ENCODE measurements around the gene ENTR1.

ENTR1 gene

GRCh38 chr9:136361047-136361753, 49.2 kb downstream of the ENTR1 start:
- H3K4me1 ChIP-seq (ENCODE audit: control insufficient read depth, insufficient read depth, low read length), result peaks cover 14% of the 10 kb centered on the region
- H3K9me3 ChIP-seq (replicated peaks; ENCODE audit: low read length), result no peaks in the 10 kb centered on the region
- no peaks in the 10 kb centered on the region for H3K27me3 ChIP-seq (ENCODE audit: control insufficient read depth, insufficient read depth, low read length)
- no peak overlapping the region for H3K4me3 ChIP-seq (ENCODE audit: low read length)
- H3K36me3 ChIP-seq (ENCODE audit: insufficient read depth, low read length), result peaks cover 15% of the 10 kb centered on the region
- no peak overlapping the region for H3K4me2 ChIP-seq (ENCODE audit: low read length)
- H3K9ac ChIP-seq (ENCODE audit: low read depth, low read length), result no peak overlapping the region

- no peak overlapping the region for H3K9ac ChIP-seq (ENCODE audit: low read depth, low read length)
- no peaks in the 10 kb centered on the region for H3K27me3 ChIP-seq (ENCODE audit: control insufficient read depth, insufficient read depth, low read length)
- H3K4me1 ChIP-seq (ENCODE audit: control insufficient read depth, insufficient read depth, low read length), result peaks cover 21% of the 10 kb centered on the region
- no peaks in the 10 kb centered on the region for H3K9me3 ChIP-seq (replicated peaks; ENCODE audit: low read length)
- no peak overlapping the region for H3K4me2 ChIP-seq (ENCODE audit: low read length)
- H3K4me3 ChIP-seq (ENCODE audit: low read length), result no peak overlapping the region
- H3K36me3 ChIP-seq (ENCODE audit: insufficient read depth, low read length), result peaks cover 19% of the 10 kb centered on the region
These were observed 50.4 kb downstream of the ENTR1 start for GRCh38 chr9:136359774-136360718.

- Histone ChIP-seq H3K36me3 (ENCODE audit: insufficient read depth, low read length) (peaks cover 19% of the 10 kb centered on the region), H3K4me1 (ENCODE audit: control insufficient read depth, insufficient read depth, low read length) (peaks cover 27% of the 10 kb centered on the region), H3K27me3 (ENCODE audit: control insufficient read depth, insufficient read depth, low read length) (no peaks in the 10 kb centered on the region), H3K4me3 (ENCODE audit: low read length) (no peak overlapping the region), H3K4me2 (ENCODE audit: low read length) (no peak overlapping the region), H3K9me3 (replicated peaks; ENCODE audit: low read length) (no peaks in the 10 kb centered on the region), H3K9ac (ENCODE audit: low read depth, low read length) (no peak overlapping the region)
These were observed 51.5 kb downstream of the ENTR1 start for GRCh38 chr9:136358888-136359287.

GRCh38 chr9:136358016-136358415, 52.4 kb downstream of the ENTR1 start:
- H3K4me2 ChIP-seq (ENCODE audit: low read length), result no peak overlapping the region
- no peaks in the 10 kb centered on the region for H3K27me3 ChIP-seq (ENCODE audit: control insufficient read depth, insufficient read depth, low read length)
- H3K4me1 ChIP-seq (ENCODE audit: control insufficient read depth, insufficient read depth, low read length), result peaks cover 25% of the 10 kb centered on the region
- no peak overlapping the region for H3K9ac ChIP-seq (ENCODE audit: low read depth, low read length)
- no peaks in the 10 kb centered on the region for H3K9me3 ChIP-seq (replicated peaks; ENCODE audit: low read length)
- no peak overlapping the region for H3K4me3 ChIP-seq (ENCODE audit: low read length)
- H3K36me3 ChIP-seq (ENCODE audit: insufficient read depth, low read length), result peaks cover 19% of the 10 kb centered on the region

- H3K4me1 ChIP-seq (ENCODE audit: control insufficient read depth, insufficient read depth, low read length), result peaks cover 18% of the 10 kb centered on the region
These were observed 53.1 kb downstream of the ENTR1 start for GRCh38 chr9:136357202-136357725.

GRCh38 chr9:136355616-136356557, 54.5 kb downstream of the ENTR1 start:
- Histone ChIP-seq H3K9ac (ENCODE audit: low read depth, low read length) (no peak overlapping the region), H3K4me3 (ENCODE audit: low read length) (no peak overlapping the region), H3K36me3 (ENCODE audit: insufficient read depth, low read length) (peaks cover 19% of the 10 kb centered on the region), H3K27me3 (ENCODE audit: control insufficient read depth, insufficient read depth, low read length) (no peaks in the 10 kb centered on the region), H3K4me1 (ENCODE audit: control insufficient read depth, insufficient read depth, low read length) (peaks cover 25% of the 10 kb centered on the region), H3K9me3 (replicated peaks; ENCODE audit: low read length) (no peaks in the 10 kb centered on the region), H3K4me2 (ENCODE audit: low read length) (no peak overlapping the region)

More at GRCh38 chr9:136357202-136357725, 53.1 kb downstream of the ENTR1 start:
- H3K9me3 ChIP-seq (replicated peaks; ENCODE audit: low read length), result no peaks in the 10 kb centered on the region
- H3K36me3 ChIP-seq (ENCODE audit: insufficient read depth, low read length), result peaks cover 19% of the 10 kb centered on the region
- no peak overlapping the region for H3K4me3 ChIP-seq (ENCODE audit: low read length)
- no peak overlapping the region for H3K4me2 ChIP-seq (ENCODE audit: low read length)
- no peaks in the 10 kb centered on the region for H3K27me3 ChIP-seq (ENCODE audit: control insufficient read depth, insufficient read depth, low read length)
- H3K9ac ChIP-seq (ENCODE audit: low read depth, low read length), result no peak overlapping the region

- Histone ChIP-seq H3K9me3 (replicated peaks; ENCODE audit: low read length) (no peaks in the 10 kb centered on the region), H3K27me3 (ENCODE audit: control insufficient read depth, insufficient read depth, low read length) (no peaks in the 10 kb centered on the region), H3K4me1 (ENCODE audit: control insufficient read depth, insufficient read depth, low read length) (peaks cover 25% of the 10 kb centered on the region), H3K4me2 (ENCODE audit: low read length) (no peak overlapping the region), H3K36me3 (ENCODE audit: insufficient read depth, low read length) (peaks cover 23% of the 10 kb centered on the region), H3K4me3 (ENCODE audit: low read length) (no peak overlapping the region), H3K9ac (ENCODE audit: low read depth, low read length) (no peak overlapping the region)
These were observed 55.8 kb downstream of the ENTR1 start for GRCh38 chr9:136354592-136355085.

- Histone ChIP-seq H3K4me3 (ENCODE audit: low read length) (no peak overlapping the region), H3K9me3 (replicated peaks; ENCODE audit: low read length) (no peaks in the 10 kb centered on the region), H3K4me2 (ENCODE audit: low read length) (no peak overlapping the region), H3K36me3 (ENCODE audit: insufficient read depth, low read length) (peaks cover 24% of the 10 kb centered on the region), H3K27me3 (ENCODE audit: control insufficient read depth, insufficient read depth, low read length) (no peaks in the 10 kb centered on the region), H3K9ac (ENCODE audit: low read depth, low read length) (no peak overlapping the region), H3K4me1 (ENCODE audit: control insufficient read depth, insufficient read depth, low read length) (peaks cover 25% of the 10 kb centered on the region)
These were observed 56.5 kb downstream of the ENTR1 start for GRCh38 chr9:136353757-136354488.

GRCh38 chr9:136353088-136353487, 57.3 kb downstream of the ENTR1 start:
- H3K27me3 ChIP-seq (ENCODE audit: control insufficient read depth, insufficient read depth, low read length), result no peaks in the 10 kb centered on the region
- H3K4me3 ChIP-seq (ENCODE audit: low read length), result no peak overlapping the region
- peaks cover 27% of the 10 kb centered on the region for H3K4me1 ChIP-seq (ENCODE audit: control insufficient read depth, insufficient read depth, low read length)
- peaks cover 17% of the 10 kb centered on the region for H3K36me3 ChIP-seq (ENCODE audit: insufficient read depth, low read length)
- H3K9me3 ChIP-seq (replicated peaks; ENCODE audit: low read length), result no peaks in the 10 kb centered on the region
- H3K4me2 ChIP-seq (ENCODE audit: low read length), result no peak overlapping the region
- H3K9ac ChIP-seq (ENCODE audit: low read depth, low read length), result no peak overlapping the region

GRCh38 chr9:136352682-136353081, 57.7 kb downstream of the ENTR1 start:
- H3K9ac ChIP-seq (ENCODE audit: low read depth, low read length), result no peak overlapping the region
- no peaks in the 10 kb centered on the region for H3K27me3 ChIP-seq (ENCODE audit: control insufficient read depth, insufficient read depth, low read length)
- H3K36me3 ChIP-seq (ENCODE audit: insufficient read depth, low read length), result peaks cover 13% of the 10 kb centered on the region
- H3K4me2 ChIP-seq (ENCODE audit: low read length), result no peak overlapping the region
- H3K4me1 ChIP-seq (ENCODE audit: control insufficient read depth, insufficient read depth, low read length), result peaks cover 31% of the 10 kb centered on the region
- H3K9me3 ChIP-seq (replicated peaks; ENCODE audit: low read length), result no peaks in the 10 kb centered on the region
- no peak overlapping the region for H3K4me3 ChIP-seq (ENCODE audit: low read length)

Measured in skeletal muscle satellite cell (primary cell).